ENCODE measurements around the gene ACE. TPM values are rescaled to one million over a fixed set of nuclear protein-coding genes. Genes with fewer than 3 reads are reported as not detected.

ACE gene
- polyA plus RNA-seq, 1 experiment: 3.1 TPM

GRCh38 chr17:63542218-63542545, 65.3 kb downstream of the ACE start:
- CTCF ChIA-PET: interaction anchor here (1.6 to 1.9 kb wide), 2 partner anchors 12 to 70 kb away, joined by 5 read pairs; no protein-coding TSS in a partner anchor

DNA sequence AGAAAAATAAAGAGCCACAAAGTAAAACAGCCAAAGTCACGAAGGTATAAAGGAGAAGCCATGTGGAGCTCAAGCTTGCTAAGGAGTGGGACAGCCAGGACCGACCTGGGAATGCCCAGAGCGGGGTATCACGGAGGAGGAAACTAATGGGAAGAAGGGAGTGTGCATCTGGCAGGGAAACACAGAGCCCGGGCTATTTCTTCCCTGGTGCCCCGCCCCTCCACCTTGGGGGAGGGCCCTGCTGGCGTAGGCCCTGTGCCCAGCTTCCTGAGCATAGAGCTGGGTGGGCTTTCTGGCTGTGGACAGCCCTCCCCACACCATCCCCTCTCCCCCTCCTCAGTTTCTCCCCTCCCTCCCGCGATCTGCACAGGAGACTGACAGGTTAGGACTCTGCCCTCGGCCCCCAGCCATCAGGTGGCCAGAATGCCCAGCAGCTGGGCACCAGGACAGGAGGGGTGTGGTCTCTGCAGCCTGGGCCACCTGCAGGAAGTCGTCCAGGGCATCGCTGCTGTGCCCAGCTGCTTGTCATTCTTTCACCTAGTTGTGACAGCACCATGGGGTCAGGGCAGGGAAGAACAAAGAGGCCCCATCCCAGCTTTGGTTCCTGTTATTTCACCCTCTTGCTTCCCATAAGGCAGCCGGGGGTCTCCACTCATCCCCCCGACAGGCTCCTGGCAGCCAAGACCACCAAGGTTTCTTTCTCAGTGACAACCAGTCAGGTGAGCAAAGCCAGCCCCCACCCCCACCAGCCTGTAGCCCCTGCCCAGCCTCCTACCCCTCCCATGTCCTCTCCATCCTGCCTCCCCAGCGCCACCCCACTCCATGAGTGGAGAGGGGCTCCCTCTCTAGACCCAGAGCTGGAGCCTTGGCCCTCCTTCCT, 66.3 kb downstream of the ACE start:
- no peak for DNase-seq (ENCODE audit: low read depth)
- Histone ChIP-seq H3K4me3 (ENCODE audit: low read depth, low read length) (no peak overlapping the region), H3K36me3 (ENCODE audit: control insufficient read depth, insufficient read depth, low read length) (no peaks in the 10 kb centered on the region), H3K27me3 (ENCODE audit: control insufficient read depth, insufficient read depth, low read length) (peaks cover 20% of the 10 kb centered on the region)
- ChIA-PET POLR2A (no interaction called here), CTCF (interaction anchor here (1.6 to 1.9 kb wide), 2 partner anchors 13 to 69 kb away, joined by 5 read pairs; no protein-coding TSS in a partner anchor)
- TF ChIP-seq, protein P1, sequence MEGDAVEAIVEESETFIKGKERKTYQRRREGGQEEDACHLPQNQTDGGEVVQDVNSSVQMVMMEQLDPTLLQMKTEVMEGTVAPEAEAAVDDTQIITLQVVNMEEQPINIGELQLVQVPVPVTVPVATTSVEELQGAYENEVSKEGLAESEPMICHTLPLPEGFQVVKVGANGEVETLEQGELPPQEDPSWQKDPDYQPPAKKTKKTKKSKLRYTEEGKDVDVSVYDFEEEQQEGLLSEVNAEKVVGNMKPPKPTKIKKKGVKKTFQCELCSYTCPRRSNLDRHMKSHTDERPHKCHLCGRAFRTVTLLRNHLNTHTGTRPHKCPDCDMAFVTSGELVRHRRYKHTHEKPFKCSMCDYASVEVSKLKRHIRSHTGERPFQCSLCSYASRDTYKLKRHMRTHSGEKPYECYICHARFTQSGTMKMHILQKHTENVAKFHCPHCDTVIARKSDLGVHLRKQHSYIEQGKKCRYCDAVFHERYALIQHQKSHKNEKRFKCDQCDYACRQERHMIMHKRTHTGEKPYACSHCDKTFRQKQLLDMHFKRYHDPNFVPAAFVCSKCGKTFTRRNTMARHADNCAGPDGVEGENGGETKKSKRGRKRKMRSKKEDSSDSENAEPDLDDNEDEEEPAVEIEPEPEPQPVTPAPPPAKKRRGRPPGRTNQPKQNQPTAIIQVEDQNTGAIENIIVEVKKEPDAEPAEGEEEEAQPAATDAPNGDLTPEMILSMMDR (IDR thresholded peaks at IDR 0.05; ENCODE audit: insufficient read depth, low read depth, low read length): no peak

More at GRCh38 chr17:63542218-63542545, 65.3 kb downstream of the ACE start:
- TF ChIP-seq, protein P1 (IDR thresholded peaks at IDR 0.05; ENCODE audit: insufficient read depth, low read depth, low read length): no peak
- H3K36me3 ChIP-seq (ENCODE audit: control insufficient read depth, insufficient read depth, low read length): no peaks in the 10 kb centered on the region
- POLR2A ChIA-PET: no interaction called here
- peaks cover 23% of the 10 kb centered on the region for H3K27me3 ChIP-seq (ENCODE audit: control insufficient read depth, insufficient read depth, low read length)
- no peak for DNase-seq (ENCODE audit: low read depth)
- no peak overlapping the region for H3K4me3 ChIP-seq (ENCODE audit: low read depth, low read length)

GRCh38 chr17:63543822-63544420, 67.1 kb downstream of the ACE start:
- CTCF ChIA-PET: interaction anchor here (1.9 kb wide), 1 partner anchor 14 kb away, joined by 5 read pairs; no protein-coding TSS in a partner anchor
- DNase-seq (ENCODE audit: low read depth): no peak

DNA sequence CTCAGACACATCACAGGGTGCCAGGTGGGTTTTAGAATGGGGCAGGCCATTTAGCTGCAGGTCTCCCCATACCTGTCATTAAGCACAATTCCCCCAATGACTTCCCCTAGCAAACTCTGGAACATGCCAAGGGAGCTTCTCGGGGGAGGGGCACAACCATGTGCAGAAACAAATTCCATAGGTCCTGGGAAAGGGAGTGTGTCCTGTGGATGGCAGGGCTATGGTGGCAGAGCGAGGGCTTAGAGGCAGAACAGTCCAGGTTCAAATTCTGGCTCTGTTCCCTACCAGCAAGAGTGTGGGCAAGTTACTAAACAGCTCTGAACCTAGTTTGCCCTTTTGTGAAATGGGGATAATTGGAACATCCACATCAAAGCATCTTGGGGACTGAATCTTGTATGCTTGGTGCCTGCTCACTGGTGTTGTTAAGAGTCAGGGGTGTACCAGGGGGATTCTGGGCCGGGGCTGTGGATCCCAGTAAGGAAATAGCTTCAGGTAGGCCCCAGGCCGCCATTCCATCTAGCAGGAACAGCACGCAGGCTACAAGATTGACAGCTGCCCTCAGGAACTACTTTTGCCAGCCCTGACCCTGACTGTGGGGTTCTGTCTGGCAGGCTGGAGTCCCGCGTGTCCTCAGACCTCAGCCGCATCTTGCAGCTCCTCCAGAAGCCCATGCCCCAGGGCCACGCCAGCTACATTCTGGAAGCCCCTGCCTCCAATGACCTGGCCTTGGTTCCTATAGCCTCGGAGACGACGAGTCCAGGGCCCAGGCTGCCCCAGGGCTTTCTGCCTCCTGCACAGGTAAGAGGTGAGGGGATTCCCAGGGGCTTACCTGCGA, 67.8 kb downstream of the ACE start:
- TF ChIP-seq, protein P1 (IDR thresholded peaks at IDR 0.05; ENCODE audit: insufficient read depth, low read depth, low read length): no peak
- POLR2A ChIA-PET: no interaction called here
- DNase-seq (ENCODE audit: low read depth): no peak
- Histone ChIP-seq H3K36me3 (ENCODE audit: control insufficient read depth, insufficient read depth, low read length) (no peaks in the 10 kb centered on the region), H3K4me3 (ENCODE audit: low read depth, low read length) (no peak overlapping the region), H3K27me3 (ENCODE audit: control insufficient read depth, insufficient read depth, low read length) (peaks cover 7% of the 10 kb centered on the region)
- CTCF ChIA-PET: no interaction called here

More at GRCh38 chr17:63543822-63544420, 67.1 kb downstream of the ACE start:
- Histone ChIP-seq H3K4me3 (ENCODE audit: low read depth, low read length) (no peak overlapping the region), H3K27me3 (ENCODE audit: control insufficient read depth, insufficient read depth, low read length) (peaks cover 13% of the 10 kb centered on the region), H3K36me3 (ENCODE audit: control insufficient read depth, insufficient read depth, low read length) (no peaks in the 10 kb centered on the region)
- TF ChIP-seq, protein P1 (IDR thresholded peaks at IDR 0.05; ENCODE audit: insufficient read depth, low read depth, low read length): no peak
- POLR2A ChIA-PET: no interaction called here

Measured in BJ (cell line).